GM18498 (cell line): ENCODE measurements around the gene RRBP1.

ENCODE experiments used
- ATAC-seq: cut with Tn5 transposase; IDR thresholded peaks from one replicate; pipeline ENCODE4 v1.9.1; 2021; ENCODE audit warnings: mild to moderate bottlenecking, moderate library complexity; ENCODE audit not compliant: unreplicated experiment

Gene RRBP1

DNA sequence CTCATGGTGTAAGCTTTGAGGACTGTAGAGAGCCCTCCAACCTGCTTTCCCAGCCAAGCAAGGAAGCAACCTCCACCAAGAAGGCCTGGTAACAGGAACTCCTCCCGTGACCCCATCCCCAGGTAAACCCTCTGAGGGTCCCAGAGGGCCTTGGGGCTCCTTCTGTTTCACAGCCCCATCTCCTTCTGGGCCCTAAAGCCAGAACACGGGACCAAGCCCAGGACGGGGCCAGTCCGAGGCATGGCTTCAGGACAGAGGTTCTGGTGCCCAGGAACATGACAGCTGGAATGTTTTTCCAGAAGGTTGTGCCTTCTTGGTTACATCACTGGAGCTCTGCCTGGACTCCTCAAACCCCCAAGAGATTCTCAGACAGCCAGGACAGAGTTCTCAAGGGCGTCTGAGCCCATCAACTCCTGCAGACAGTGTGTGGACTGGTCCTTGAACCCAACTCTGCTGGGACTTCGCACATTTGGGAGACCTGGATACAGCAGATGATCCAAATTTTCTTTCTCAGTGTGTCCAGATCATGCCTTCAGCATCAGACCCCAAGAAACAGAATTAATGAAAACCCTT is 43.1 kb downstream of the RRBP1 start:
- ATAC-seq, result no peak

GRCh38 chr20:17637985-17638640 is 43.9 kb downstream of the RRBP1 start:
- ATAC-seq, result no peak

- ATAC-seq, result no peak
These were observed 44.6 kb downstream of the RRBP1 start for GRCh38 chr20:17637413-17637780.

DNA sequence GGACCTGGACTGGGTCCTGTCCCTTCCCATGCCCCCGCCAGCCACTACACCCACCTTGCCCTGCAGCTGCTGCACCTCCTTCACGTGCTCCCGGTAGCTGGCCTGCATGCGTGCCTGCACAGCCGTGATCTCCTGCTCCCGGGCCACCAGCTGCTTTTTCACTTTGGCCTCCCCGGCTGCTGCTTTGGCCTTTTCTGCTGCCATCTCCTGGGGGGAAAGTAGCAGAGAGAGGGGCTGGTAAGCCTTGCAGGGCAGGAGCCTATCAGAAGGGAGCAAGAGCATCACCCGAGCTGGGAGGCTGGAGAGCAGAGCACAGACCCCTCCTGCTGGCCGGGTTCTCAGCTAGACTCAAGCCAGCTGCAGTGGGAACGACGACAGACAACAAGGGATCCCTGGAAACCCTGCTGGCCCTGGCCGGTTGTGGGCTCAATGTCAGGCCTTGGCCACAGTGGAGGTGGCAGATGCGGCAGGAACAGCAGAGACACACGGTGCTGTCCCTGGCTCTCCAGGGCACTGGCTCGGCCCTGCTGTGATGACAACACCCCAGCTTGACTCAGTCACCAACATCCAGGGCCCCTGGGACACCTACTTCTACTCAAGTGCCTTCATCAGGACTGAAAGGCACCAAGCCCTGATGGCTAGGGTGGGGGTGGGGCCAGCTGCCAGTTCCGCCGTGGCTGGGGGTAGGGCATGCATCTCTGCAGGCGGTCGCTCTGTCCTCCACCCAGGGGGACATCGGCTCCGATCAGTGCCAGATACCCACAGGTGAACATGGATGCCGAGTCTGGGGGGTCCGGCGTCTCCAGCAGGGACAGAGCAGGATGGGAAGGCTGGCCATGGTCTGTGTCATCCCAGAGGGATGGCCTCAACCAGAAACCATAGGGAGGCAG is 45.3 kb downstream of the RRBP1 start:
- no peak for ATAC-seq

DNA sequence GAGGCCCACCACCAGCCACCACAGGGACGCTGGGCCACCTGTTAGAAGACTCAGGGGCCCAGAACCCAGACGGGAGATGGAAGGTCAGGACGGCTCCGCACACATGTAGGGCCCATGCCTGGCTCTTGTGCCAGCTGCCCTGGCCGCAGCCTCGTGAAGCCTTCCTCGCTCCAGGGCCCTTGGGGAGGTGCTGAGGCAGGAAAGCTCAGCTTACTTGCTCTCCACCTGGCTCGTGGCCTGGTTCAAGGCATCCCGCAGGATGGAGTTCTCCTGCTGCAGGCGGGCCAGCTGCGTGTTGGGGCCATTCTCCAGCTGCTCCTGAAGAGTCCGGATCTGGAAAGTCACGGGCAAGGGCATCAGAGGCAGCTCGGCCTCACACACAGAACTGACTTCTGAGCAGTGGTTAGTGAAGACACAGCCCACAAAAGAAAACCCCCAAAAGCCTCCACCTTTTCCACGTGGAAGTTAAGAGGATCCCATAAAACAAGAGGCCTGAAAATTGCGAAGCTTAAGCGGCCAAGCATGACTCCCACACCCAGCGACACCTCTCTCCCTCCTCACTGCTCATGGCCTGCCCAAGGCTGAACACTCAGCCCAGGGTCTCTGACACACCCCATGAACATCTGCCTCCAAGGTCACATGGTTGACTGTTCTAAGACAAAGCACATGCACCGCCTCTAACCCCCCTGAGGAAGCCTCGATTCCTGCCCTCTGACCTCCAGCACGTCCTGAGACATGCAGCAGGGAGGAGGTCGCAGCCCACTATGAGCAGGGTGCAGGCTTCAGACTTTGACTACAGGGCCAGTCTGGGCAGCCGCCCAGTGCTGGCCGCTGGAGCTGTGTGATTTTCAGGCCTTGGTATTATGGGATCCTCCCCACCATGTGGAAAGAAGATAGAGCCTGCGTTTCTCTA is 46.5 kb downstream of the RRBP1 start:
- no peak for ATAC-seq

- no peak for ATAC-seq
These were observed 47.2 kb downstream of the RRBP1 start for GRCh38 chr20:17634661-17635331.

DNA sequence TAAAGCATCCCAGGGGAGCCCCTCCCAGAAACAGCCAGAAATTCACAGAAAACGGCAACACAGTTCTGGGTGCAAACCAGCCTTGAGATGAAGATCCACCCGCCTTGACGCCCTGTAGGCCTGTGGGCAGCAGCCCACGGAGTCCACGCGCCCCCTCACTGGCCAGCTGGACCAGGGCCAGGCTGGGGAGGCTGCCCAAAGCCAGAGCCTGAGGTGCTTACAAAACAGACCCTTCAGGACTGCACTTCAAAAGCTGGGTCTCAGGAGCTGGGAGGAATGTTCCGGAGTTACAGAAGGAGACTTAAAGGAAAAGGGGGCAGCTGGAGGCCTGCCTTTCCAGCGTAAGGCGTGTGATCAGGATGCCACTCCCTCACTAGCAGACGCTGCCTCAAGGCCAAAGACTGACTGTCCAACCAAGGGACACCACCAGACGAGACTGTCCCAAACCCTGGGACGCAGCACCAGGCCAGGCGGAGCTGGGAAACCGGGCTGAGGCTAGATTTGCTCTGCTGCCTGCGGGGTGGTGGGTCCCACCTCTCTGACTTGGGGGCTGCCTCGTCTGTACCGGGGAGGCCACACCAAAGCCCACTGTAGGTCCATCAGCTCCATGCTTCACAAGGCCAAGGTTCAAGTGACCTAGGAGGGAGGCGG is 48.1 kb downstream of the RRBP1 start:
- ATAC-seq, result no peak

- ATAC-seq, result no peak
These were observed 48.7 kb downstream of the RRBP1 start for GRCh38 chr20:17633221-17633849.

GRCh38 chr20:17631576-17632319 is 50.3 kb downstream of the RRBP1 start:
- ATAC-seq, result no peak

DNA sequence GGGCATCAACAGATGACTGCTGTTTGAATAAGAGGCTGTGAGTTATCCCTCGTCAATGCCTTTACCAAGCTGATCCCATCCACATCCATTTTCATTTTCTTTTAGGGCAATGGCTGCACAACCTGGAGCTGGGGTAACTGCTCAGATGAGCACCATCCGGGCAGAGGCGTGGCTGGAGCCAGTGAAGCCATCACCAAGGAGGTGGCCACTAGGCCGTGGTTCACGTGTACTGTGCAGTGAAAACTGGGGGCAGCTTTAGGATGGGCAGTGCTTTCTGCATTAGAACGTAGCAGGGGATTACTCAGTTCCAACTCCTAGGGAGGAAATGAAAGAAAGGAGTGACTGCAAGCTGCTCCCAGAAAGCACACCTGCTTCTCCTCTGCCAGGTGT is 51.2 kb downstream of the RRBP1 start:
- ATAC-seq, result no peak

GRCh38 chr20:17630151-17630805 is 51.8 kb downstream of the RRBP1 start:
- no peak for ATAC-seq

DNA sequence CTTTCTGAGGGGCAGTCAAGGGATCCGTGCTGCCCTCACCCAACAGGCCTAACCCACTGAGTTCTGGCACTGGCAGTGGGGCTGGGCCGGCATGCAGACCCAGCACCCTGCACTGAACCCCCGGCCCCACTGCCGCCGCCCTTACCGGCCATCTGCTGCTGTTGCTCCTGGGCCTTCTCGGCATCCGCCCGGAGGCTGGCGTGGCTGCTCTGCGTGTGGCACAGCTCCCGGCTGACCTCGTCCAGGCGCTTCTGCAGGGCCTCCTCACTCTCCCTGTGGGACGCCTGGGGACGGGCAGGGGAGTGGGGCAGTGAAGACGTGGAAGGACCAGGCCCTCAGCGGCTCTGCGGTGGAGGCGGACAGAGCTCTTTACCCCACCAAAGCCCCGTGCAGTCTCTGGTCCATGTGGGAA is 52.4 kb downstream of the RRBP1 start:
- ATAC-seq, result no peak

- ATAC-seq, result no peak
These were observed 53.0 kb downstream of the RRBP1 start for GRCh38 chr20:17629025-17629424.

DNA sequence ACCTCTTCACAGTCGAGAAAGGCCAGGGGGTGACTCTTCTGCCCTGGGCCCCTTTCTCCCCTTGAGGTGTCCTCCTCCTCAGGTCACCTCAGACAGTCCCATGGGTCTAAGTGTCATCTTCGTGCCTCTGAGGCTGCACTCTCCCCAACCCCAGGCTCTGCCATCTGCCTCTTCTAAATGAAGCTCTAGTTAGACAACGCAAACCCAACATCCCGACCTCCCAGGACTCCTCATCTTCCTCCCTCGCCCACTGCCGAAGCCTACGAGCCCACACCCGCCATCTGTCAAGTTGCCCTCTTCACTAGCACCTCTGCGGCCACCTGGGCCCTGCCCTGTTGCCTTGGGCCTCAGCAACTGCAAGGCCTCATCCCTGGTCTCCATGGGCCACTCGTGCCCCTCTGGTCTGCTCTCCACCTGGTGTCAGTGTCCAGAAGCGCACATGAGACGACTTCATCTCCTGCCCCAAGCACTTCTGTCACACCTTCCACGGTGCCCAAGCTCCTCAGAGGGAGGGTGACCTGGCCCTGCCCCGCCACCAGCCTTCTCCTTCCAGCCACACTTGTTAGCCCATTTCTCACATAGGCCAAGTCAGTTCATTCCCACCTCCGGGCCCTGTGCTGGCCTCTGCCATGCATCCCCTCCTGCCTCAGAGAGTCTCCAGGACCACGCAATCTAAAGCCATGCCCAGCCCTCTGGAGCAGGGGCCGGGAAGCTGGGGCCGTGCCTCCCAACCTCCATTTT is 53.8 kb downstream of the RRBP1 start:
- no peak for ATAC-seq

DNA sequence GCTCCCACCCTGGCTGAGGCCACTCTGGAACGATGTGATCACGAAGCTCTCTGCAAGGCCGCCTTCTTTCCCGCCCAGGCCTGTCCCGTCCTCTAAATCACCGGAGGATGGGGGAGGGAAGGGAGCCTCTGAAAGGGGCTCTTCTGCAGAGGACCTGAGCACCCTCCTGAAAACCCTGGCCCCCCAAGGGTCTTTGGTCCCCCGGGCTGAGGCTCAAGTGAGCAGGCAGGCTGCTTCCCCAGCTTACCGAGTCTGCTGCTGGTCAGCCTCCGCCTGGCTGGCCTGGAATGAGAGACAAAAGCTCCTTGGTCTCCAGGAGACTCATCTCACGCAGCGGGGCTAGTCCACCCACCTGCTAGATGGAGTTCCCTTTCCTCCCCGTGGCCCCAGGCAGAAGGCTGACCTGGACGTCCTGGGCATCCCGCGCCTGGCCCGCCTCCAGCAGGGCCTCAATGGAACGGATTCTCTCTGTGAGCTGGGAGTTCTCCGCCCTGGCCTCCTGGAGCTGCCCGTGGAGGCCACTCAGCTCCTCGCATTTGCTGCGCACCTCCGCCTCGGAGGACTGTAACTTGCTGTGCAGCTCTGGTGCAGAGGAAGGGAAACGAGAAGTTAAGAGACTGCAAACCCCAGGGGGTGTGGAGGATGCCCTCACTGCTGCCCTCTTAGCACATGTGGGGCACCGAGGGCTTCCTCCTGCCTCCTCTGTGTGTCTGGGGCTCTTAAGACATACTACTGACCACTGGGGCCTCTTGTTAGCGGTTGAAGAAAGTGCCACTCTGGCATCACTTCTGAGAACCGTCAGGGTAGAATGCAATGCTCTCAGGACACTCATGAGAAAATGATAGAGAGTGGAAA is 54.7 kb downstream of the RRBP1 start:
- no peak for ATAC-seq

GRCh38 chr20:17626217-17627007 is 55.6 kb downstream of the RRBP1 start:
- no peak for ATAC-seq
